NCI-H2171 treated with DMSO at 0.1 percent for 48 hours (cell line): ENCODE measurements around the gene TRANK1.
"Not testable (repeated sequence)": the region's sequence is repeated elsewhere in the genome, so short reads cannot be mapped to it uniquely, and the experiment has no call there.

Experiments used
- DNase-seq: peaks from one replicate; lab custom pipeline; 2025; lab: John Stamatoyannopoulos, UW

Gene TRANK1

GRCh38 chr3:36919439-36920160 lies 25.3 kb downstream of the TRANK1 start:
- DNase-seq = no peak

GRCh38 chr3:36918050-36918449 lies 26.8 kb downstream of the TRANK1 start:
- DNase-seq = no peak

- no peak for DNase-seq
These were observed 32.7 kb downstream of the TRANK1 start for GRCh38 chr3:36911990-36912804.

- no peak for DNase-seq
These were observed 35.2 kb downstream of the TRANK1 start for GRCh38 chr3:36909666-36910065.

GRCh38 chr3:36909181-36909580 lies 35.7 kb downstream of the TRANK1 start:
- no peak for DNase-seq

- DNase-seq = no peak
These were observed 36.1 kb downstream of the TRANK1 start for GRCh38 chr3:36908647-36909180.

GRCh38 chr3:36907911-36908646 lies 36.8 kb downstream of the TRANK1 start:
- no peak for DNase-seq

GRCh38 chr3:36906504-36907149 lies 38.2 kb downstream of the TRANK1 start:
- DNase-seq = no peak

- no peak for DNase-seq
These were observed 39.3 kb downstream of the TRANK1 start for GRCh38 chr3:36905545-36905944.

GRCh38 chr3:36904641-36905040 lies 40.2 kb downstream of the TRANK1 start:
- DNase-seq = no peak

GRCh38 chr3:36904065-36904464 lies 40.8 kb downstream of the TRANK1 start:
- not testable (repeated sequence) for DNase-seq

GRCh38 chr3:36903119-36903882 lies 41.6 kb downstream of the TRANK1 start:
- DNase-seq = no peak

GRCh38 chr3:36901588-36901987 lies 43.3 kb downstream of the TRANK1 start:
- DNase-seq = no peak

GRCh38 chr3:36900474-36901443 lies 44.1 kb downstream of the TRANK1 start:
- DNase-seq = no peak

GRCh38 chr3:36895496-36896409 lies 49.1 kb downstream of the TRANK1 start:
- DNase-seq = no peak

GRCh38 chr3:36894914-36895313 lies 49.9 kb downstream of the TRANK1 start:
- no peak for DNase-seq

GRCh38 chr3:36893826-36894225 lies 51.0 kb downstream of the TRANK1 start:
- DNase-seq = no peak

- no peak for DNase-seq
These were observed 51.7 kb downstream of the TRANK1 start for GRCh38 chr3:36893137-36893557.
